T-cell (primary cell): ENCODE measurements around the gene ACAT1. TPM values are rescaled to one million over a fixed set of nuclear protein-coding genes. Genes with fewer than 3 reads are reported as not detected.
"Not testable (repeated sequence)": the region's sequence is repeated elsewhere in the genome, so short reads cannot be mapped to it uniquely, and the experiment has no call there.

Experiments used
- ATAC-seq, 4 experiments: fragments of 200-7000 bp in 3 of 4; fragments of 150-1000 bp in 1 of 4; cut with Tn5 transposase; replicated peaks in 1 of 4; 1 replicate in 3 of 4; 2 replicates in 1 of 4; pipeline ENCODE4 v1.10.0; 2021; ENCODE audit warnings: moderate library complexity in 3 of 4, mild to moderate bottlenecking in 2 of 4, moderate number of reproducible peaks in 1 of 4
- CTCF ChIA-PET, 2 donors: fragments of 300-600 bp; sonication (Branson Sonifier 250); formaldehyde crosslinking; loops; one replicate each; lab custom pipeline; 2022; ENCODE audit warnings: antibody characterized with exemption in 2 of 2; lab: Charles Lee
- POLR2A ChIA-PET, 2 donors: fragments of 300-600 bp; sonication (Branson Sonifier 250); formaldehyde crosslinking; loops; one replicate each; lab custom pipeline; 2022; ENCODE audit warnings: antibody characterized with exemption in 2 of 2; lab: Charles Lee
- DNase-seq, 35 experiments: peaks; one replicate each; pipeline versions ENCODE4 v3.0.0 to v3.0.0-alpha.2; 2013 to 2023
- H3K27ac ChIP-seq: one replicate; pipeline ENCODE4 v1.5.1; 2013; ENCODE audit warnings: low read length
- H3K27me3 ChIP-seq, 2 experiments: replicated peaks in 1 of 2; 1 replicate in 1 of 2; 2 replicates in 1 of 2; pipeline versions ENCODE4 v1.6.1 to v1.7.0; 2013; ENCODE audit warnings: low read length in 1 of 2, mixed read lengths in 1 of 2; ENCODE audit not compliant: control insufficient read depth in 2 of 2, insufficient read depth in 2 of 2; ENCODE audit errors: extremely low read depth in 1 of 2
- H3K36me3 ChIP-seq, 2 donors: 1 replicate in 1 of 2; 2 replicates in 1 of 2; pipeline versions ENCODE4 v1.6.1 to v1.7.0; 2013; ENCODE audit warnings: low read length in 1 of 2; ENCODE audit not compliant: control insufficient read depth in 2 of 2, insufficient read depth in 1 of 2; ENCODE audit errors: extremely low read depth in 1 of 2
- H3K4me1 ChIP-seq, 2 experiments: 1 replicate in 1 of 2; 2 replicates in 1 of 2; pipeline versions ENCODE4 v1.6.1 to v1.7.0; 2013; ENCODE audit warnings: low read length in 2 of 2, mixed read lengths in 1 of 2; ENCODE audit not compliant: insufficient read depth in 2 of 2, control insufficient read depth in 1 of 2; ENCODE audit errors: extremely low read depth in 1 of 2
- H3K4me3 ChIP-seq, 2 donors: 1 replicate in 1 of 2; 2 replicates in 1 of 2; pipeline versions ENCODE4 v1.5.1 to v1.7.0; 2013; ENCODE audit warnings: mild to moderate bottlenecking in 2 of 2, low read length in 1 of 2, moderate library complexity in 1 of 2; ENCODE audit not compliant: control insufficient read depth in 1 of 2; ENCODE audit errors: extremely low read depth in 1 of 2
- H3K9me3 ChIP-seq: 2 replicates; pipeline ENCODE4 v1.7.0; 2013
- H3K27ac Mint-ChIP-seq, 2 donors: one replicate each; pipeline ENCODE4 v1.8.0; 2020 to 2021; ENCODE audit warnings: mild to moderate bottlenecking in 2 of 2, mixed read lengths in 2 of 2
- H3K27me3 Mint-ChIP-seq, 2 donors: one replicate each; pipeline ENCODE4 v1.8.0; 2021 to 2022; ENCODE audit warnings: mixed read lengths in 2 of 2
- H3K36me3 Mint-ChIP-seq: one replicate; pipeline ENCODE4 v1.8.0; 2021; ENCODE audit warnings: mixed read lengths
- H3K4me1 Mint-ChIP-seq, 3 donors: one replicate each; pipeline ENCODE4 v1.8.0; 2020 to 2022; ENCODE audit warnings: mixed read lengths in 3 of 3, mild to moderate bottlenecking in 1 of 3
- H3K4me3 Mint-ChIP-seq, 3 donors: one replicate each; pipeline ENCODE4 v1.8.0; 2020 to 2022; ENCODE audit warnings: mild to moderate bottlenecking in 3 of 3, mixed read lengths in 3 of 3, moderate library complexity in 3 of 3
- H3K9me3 Mint-ChIP-seq, 3 donors: one replicate each; pipeline ENCODE4 v1.8.0; 2020 to 2022; ENCODE audit warnings: mixed read lengths in 3 of 3
- WGBS: methylation state at CpG from one replicate; pipeline ENCODE4 v1.1.5; 2013; ENCODE audit warnings: missing lambda C conversion rate; ENCODE audit not compliant: insufficient coverage; 5-methylcytosine and 5-hydroxymethylcytosine counted together
- total RNA-seq, 35 experiments: library from RNA in 6 of 35; stranded (reverse) in 6 of 35; fragments of 120-200 nt in 1 of 35; gene quantifications; one replicate each; pipeline versions ENCODE4 v1.2.1 to v1.2.4 and lab custom pipeline; 2013 to 2026

Gene ACAT1
- total RNA-seq, 5 donors from 2014 or later (not counting 1 experiment from before 2014, with no cell fraction given), result 19.0 to 29.5 (median 23.0) TPM

GRCh38 chr11:108101090-108101775 lies 20.1 kb upstream of the ACAT1 start:
- peak overlapping the region in 1 of 2 donors; percentile 36 for H3K27ac Mint-ChIP-seq
- CTCF ChIA-PET, result interaction anchor here in 1 of 2 donors (0.6 kb wide), 2 partner anchors 17 to 19 kb away, joined by 3 to 5 read pairs; no protein-coding TSS in a partner anchor
- Histone ChIP-seq H3K4me1 (no peaks in the 10 kb centered on the region), H3K4me3 (no peak overlapping the region), H3K27ac (no peak overlapping the region), H3K27me3 (no peaks in the 10 kb centered on the region), H3K9me3 (no peaks in the 10 kb centered on the region), H3K36me3 (peaks cover 0 to 43% of the 10 kb centered on the region in 2 donors)
- no peak overlapping the region for H3K4me3 Mint-ChIP-seq
- ATAC-seq, result no peak
- H3K27me3 Mint-ChIP-seq, result no peaks in the 10 kb centered on the region
- H3K9me3 Mint-ChIP-seq, result no peaks in the 10 kb centered on the region
- POLR2A ChIA-PET, result interaction anchor here in 1 of 2 donors (0.5 to 0.6 kb wide), 3 partner anchors 70 to 617 kb away, joined by 3 to 5 read pairs (median 4); no protein-coding TSS in a partner anchor
- WGBS, result no CpG with 5 or more reads among the region's 1 CpG
- DNase-seq, result no peak
- H3K4me1 Mint-ChIP-seq, result no peaks in the 10 kb centered on the region
- H3K36me3 Mint-ChIP-seq, result peaks cover 35% of the 10 kb centered on the region

- Histone ChIP-seq H3K4me3 (no peak overlapping the region), H3K9me3 (no peaks in the 10 kb centered on the region), H3K4me1 (no peaks in the 10 kb centered on the region), H3K27ac (no peak overlapping the region), H3K36me3 (no peaks in the 10 kb centered on the region), H3K27me3 (no peaks in the 10 kb centered on the region)
- H3K36me3 Mint-ChIP-seq, result peaks cover 4% of the 10 kb centered on the region
- DNase-seq (no peak), ATAC-seq (no peak)
- POLR2A ChIA-PET, result interaction anchor here in 1 of 2 donors (0.6 kb wide), 1 partner anchor 30 kb away, joined by 8 read pairs; no protein-coding TSS in a partner anchor
- no peaks in the 10 kb centered on the region for H3K4me1 Mint-ChIP-seq
- H3K27ac Mint-ChIP-seq, result peak overlapping the region in 1 of 2 donors; percentile 24
- no peak overlapping the region for H3K4me3 Mint-ChIP-seq
- 100% methylated on average over 1 of the region's 4 CpGs for WGBS
- H3K9me3 Mint-ChIP-seq, result no peaks in the 10 kb centered on the region
- H3K27me3 Mint-ChIP-seq, result no peaks in the 10 kb centered on the region
- CTCF ChIA-PET, result no interaction called here
These were observed 10.2 kb upstream of the ACAT1 start for GRCh38 chr11:108111126-108111525.

- Mint-ChIP-seq H3K36me3 (peaks cover 4% of the 10 kb centered on the region), H3K27me3 (no peaks in the 10 kb centered on the region), H3K27ac (no peak overlapping the region), H3K4me1 (no peaks in the 10 kb centered on the region), H3K4me3 (no peak overlapping the region), H3K9me3 (no peaks in the 10 kb centered on the region)
- 100% methylated on average over 2 of the region's 2 CpGs for WGBS
- no peak for ATAC-seq
- H3K27me3 ChIP-seq, result no peaks in the 10 kb centered on the region
- no peak overlapping the region for H3K4me3 ChIP-seq
- no peaks in the 10 kb centered on the region for H3K9me3 ChIP-seq
- POLR2A ChIA-PET, result interaction anchor here in 1 of 2 donors (0.5 to 0.7 kb wide), 2 partner anchors 32 to 570 kb away, joined by 3 to 5 read pairs; no protein-coding TSS in a partner anchor
- CTCF ChIA-PET, result interaction anchor here in 1 of 2 donors (0.5 kb wide), 1 partner anchor 110 kb away, joined by 3 read pairs; the partner anchor contains the start of gene NPAT
- DNase-seq, result no peak
- H3K27ac ChIP-seq, result no peak overlapping the region
- no peaks in the 10 kb centered on the region for H3K4me1 ChIP-seq
- H3K36me3 ChIP-seq, result no peaks in the 10 kb centered on the region
These were observed 9.3 kb upstream of the ACAT1 start for GRCh38 chr11:108112057-108112456.

GRCh38 chr11:108115500-108116140 lies 5.7 kb upstream of the ACAT1 start:
- Histone ChIP-seq H3K27me3 (no peaks in the 10 kb centered on the region), H3K27ac (no peak overlapping the region), H3K36me3 (no peaks in the 10 kb centered on the region), H3K4me3 (no peak overlapping the region), H3K9me3 (no peaks in the 10 kb centered on the region), H3K4me1 (no peaks in the 10 kb centered on the region)
- DNase-seq, result no peak
- H3K4me1 Mint-ChIP-seq, result peaks cover 0 to 2% (median 0%) of the 10 kb centered on the region in 3 donors
- 62% methylated on average over 3 of the region's 5 CpGs for WGBS
- H3K27me3 Mint-ChIP-seq, result no peaks in the 10 kb centered on the region
- ChIA-PET POLR2A (no interaction called here), CTCF (no interaction called here)
- no peak overlapping the region for H3K27ac Mint-ChIP-seq
- no peak overlapping the region for H3K4me3 Mint-ChIP-seq
- H3K9me3 Mint-ChIP-seq, result no peaks in the 10 kb centered on the region
- ATAC-seq, result no peak
- peaks cover 4% of the 10 kb centered on the region for H3K36me3 Mint-ChIP-seq

- H3K9me3 Mint-ChIP-seq, result no peaks in the 10 kb centered on the region
- no peak overlapping the region for H3K4me3 Mint-ChIP-seq
- ATAC-seq (no peak), DNase-seq (peak in 1 of 35 experiments; percentile 52)
- no peaks in the 10 kb centered on the region for H3K36me3 Mint-ChIP-seq
- Histone ChIP-seq H3K9me3 (no peaks in the 10 kb centered on the region), H3K4me1 (peaks cover 0 to 18% of the 10 kb centered on the region in 2 experiments), H3K4me3 (no peak overlapping the region), H3K27me3 (no peaks in the 10 kb centered on the region), H3K27ac (no peak overlapping the region), H3K36me3 (no peaks in the 10 kb centered on the region)
- H3K27me3 Mint-ChIP-seq, result no peaks in the 10 kb centered on the region
- H3K27ac Mint-ChIP-seq, result no peak overlapping the region
- ChIA-PET POLR2A (interaction anchor here in 1 of 2 donors (0.7 kb wide), 2 partner anchors 23 to 127 kb away, joined by 3 to 5 read pairs; no protein-coding TSS in a partner anchor), CTCF (interaction anchor here (0.6 to 2.2 kb wide), 10 partner anchors 17 to 532 kb away, joined by 3 to 9 read pairs (median 3); no protein-coding TSS in a partner anchor)
- H3K4me1 Mint-ChIP-seq, result peaks cover 14 to 19% (median 15%) of the 10 kb centered on the region in 3 donors
These were observed 3.5 kb upstream of the ACAT1 start for GRCh38 chr11:108117746-108118371.

- Mint-ChIP-seq H3K4me3 (peak overlapping the region; percentile 88 to 94 (median 94)), H3K27ac (peak overlapping the region in 1 of 2 donors; percentile 64), H3K4me1 (peaks cover 38 to 42% (median 40%) of the 10 kb centered on the region in 3 donors)
- peaks cover 0 to 33% of the 10 kb centered on the region in 2 experiments for H3K4me1 ChIP-seq
- H3K9me3 ChIP-seq, H3K36me3 ChIP-seq, H3K9me3 Mint-ChIP-seq, H3K36me3 Mint-ChIP-seq, ATAC-seq, H3K27me3 Mint-ChIP-seq, POLR2A ChIA-PET, H3K27me3 ChIP-seq: not testable (repeated sequence)
- CTCF ChIA-PET, result interaction anchor here in 1 of 2 donors (0.7 kb wide), 1 partner anchor 414 kb away, joined by 3 read pairs; no protein-coding TSS in a partner anchor
- H3K27ac ChIP-seq, result peak overlapping the region; percentile 50
- WGBS, result 80% methylated on average over 3 of the region's 7 CpGs
- peak overlapping the region; percentile 76 to 79 for H3K4me3 ChIP-seq
- DNase-seq, result peak in 1 of 35 experiments; percentile 1
These were observed 462 bp upstream of the ACAT1 start for GRCh38 chr11:108120936-108121273.
